Hepatocyte (in vitro differentiated cells): ENCODE results near the gene TMPRSS4. TPM values are rescaled to one million over a fixed set of nuclear protein-coding genes. Genes with fewer than 3 reads are reported as not detected.

Source experiments
- DNase-seq: peaks from one replicate; pipeline ENCODE4 v3.0.0-alpha.2; 2016; ENCODE audit warnings: low spot score
- H2AFZ ChIP-seq: fragments of 200-600 bp; sonication (generic); 2 replicates; pipeline ENCODE4 v1.6.0; 2016; ENCODE audit warnings: antibody characterized with exemption, mild to moderate bottlenecking
- H3K27ac ChIP-seq: fragments of 200-600 bp; sonication (generic); 2 replicates; pipeline ENCODE4 v1.5.1; 2016; ENCODE audit warnings: mild to moderate bottlenecking
- H3K27me3 ChIP-seq: fragments of 200-600 bp; sonication (generic); 2 replicates; pipeline ENCODE4 v1.6.1; 2016
- H3K36me3 ChIP-seq: fragments of 200-600 bp; sonication (generic); replicated peaks from 2 replicates; pipeline ENCODE4 v1.5.1; 2016; ENCODE audit warnings: low read depth; ENCODE audit not compliant: insufficient read depth
- H3K4me1 ChIP-seq: fragments of 200-600 bp; sonication (generic); 2 replicates; pipeline ENCODE4 v1.5.1; 2016; ENCODE audit warnings: mild to moderate bottlenecking, moderate library complexity; ENCODE audit not compliant: insufficient read depth
- H3K4me2 ChIP-seq: fragments of 200-600 bp; sonication (generic); 2 replicates; pipeline ENCODE4 v1.6.0; 2016
- H3K4me3 ChIP-seq: fragments of 200-600 bp; sonication (generic); 2 replicates; pipeline ENCODE4 v1.5.1; 2016; ENCODE audit warnings: mild to moderate bottlenecking
- H3K79me2 ChIP-seq: fragments of 200-600 bp; sonication (generic); 2 replicates; pipeline ENCODE4 v1.6.0; 2017; ENCODE audit warnings: mild to moderate bottlenecking
- H3K9me2 ChIP-seq: fragments of 200-600 bp; sonication (generic); replicated peaks from 2 replicates; pipeline ENCODE4 v1.6.0; 2017; ENCODE audit warnings: mild to moderate bottlenecking; ENCODE audit not compliant: insufficient read depth
- H3K9me3 ChIP-seq: fragments of 200-600 bp; sonication (generic); 2 replicates; pipeline ENCODE4 v1.5.1; 2016; ENCODE audit warnings: low read depth, mild to moderate bottlenecking
- H4K20me1 ChIP-seq: fragments of 200-600 bp; sonication (generic); 2 replicates; pipeline ENCODE4 v1.6.0; 2016; ENCODE audit warnings: mild to moderate bottlenecking; ENCODE audit not compliant: insufficient read depth, poor library complexity, severe bottlenecking
- EZH2 ChIP-seq: fragments of 200-600 bp; sonication (generic); IDR thresholded peaks from 2 replicates; pipeline ENCODE4 v1.6.1; 2016; ENCODE audit warnings: antibody characterized with exemption, mild to moderate bottlenecking, borderline replicate concordance
- EZH2phosphoT487 ChIP-seq: fragments of 200-600 bp; sonication (generic); IDR thresholded peaks from one replicate; pipeline ENCODE4 v1.6.1; 2018; ENCODE audit warnings: antibody characterized with exemption, mild to moderate bottlenecking, low read depth, moderate library complexity; ENCODE audit not compliant: unreplicated experiment, severe bottlenecking
- WGBS: methylation state at CpG from one replicate; pipeline ENCODE4 v1.1.6; 2016; ENCODE audit warnings: low lambda C conversion rate; ENCODE audit errors: missing lambda C conversion rate; 5-methylcytosine and 5-hydroxymethylcytosine counted together
- polyA plus RNA-seq: library from polyadenylated mRNA; unstranded; fragments of >200 nt; fragmentation: Nextera tagmentation; extraction: Ambion mirVana; gene quantifications from 2 replicates; pipeline ENCODE4 v1.2.1, GENCODE V29; 2016
- total RNA-seq: library from RNA; depleted of rRNA; stranded (reverse); fragments of >200 nt; gene quantifications from 2 replicates; pipeline ENCODE4 v1.2.3, GENCODE V29; 2014
- TF ChIP-seq, protein P1 (sequence below): fragments of 200-600 bp; sonication (generic); IDR thresholded peaks from 2 replicates; pipeline ENCODE4 v1.5.1; 2016; ENCODE audit warnings: antibody characterized with exemption, mild to moderate bottlenecking; ENCODE audit not compliant: poor library complexity

Gene TMPRSS4
- total and polyA plus RNA-seq, 2 experiments from 2014 or later: 10.9 to 16.2 TPM

DNA sequence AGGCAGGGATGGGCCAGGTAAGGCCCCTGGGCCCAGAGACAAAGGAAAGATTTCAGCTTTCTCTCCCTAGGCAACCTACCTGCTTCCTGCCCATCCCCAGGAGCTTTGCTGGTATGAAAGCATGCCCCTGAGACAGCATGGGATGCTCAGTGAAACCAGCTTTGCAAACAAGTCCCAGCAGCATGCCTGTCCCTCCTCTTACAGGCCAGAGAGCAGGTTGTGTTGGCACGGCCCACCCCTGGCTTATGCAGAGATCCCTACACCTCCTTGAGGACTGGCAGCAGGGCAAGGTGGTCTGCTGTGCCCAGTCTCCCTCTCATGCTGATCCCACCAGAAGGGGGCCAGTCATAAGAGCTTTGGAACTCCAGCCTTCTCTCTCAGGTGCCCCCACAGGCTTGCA lies 72.6 kb downstream of the TMPRSS4 start:
- Histone ChIP-seq H3K36me3 (no peaks in the 10 kb centered on the region), H3K4me2 (no peak overlapping the region), H3K79me2 (no peaks in the 10 kb centered on the region), H4K20me1 (no peaks in the 10 kb centered on the region), H2AFZ (no peak overlapping the region), H3K27ac (no peak overlapping the region), H3K27me3 (peaks cover 72% of the 10 kb centered on the region), H3K9me2 (no peaks in the 10 kb centered on the region), H3K9me3 (no peaks in the 10 kb centered on the region), H3K4me3 (no peak overlapping the region), H3K4me1 (peaks cover 13% of the 10 kb centered on the region)
- 62% methylated on average over 1 of the region's 1 CpG for WGBS
- TF ChIP-seq EZH2phosphoT487 (no peak), EZH2 (no peak)
- TF ChIP-seq, protein P1, sequence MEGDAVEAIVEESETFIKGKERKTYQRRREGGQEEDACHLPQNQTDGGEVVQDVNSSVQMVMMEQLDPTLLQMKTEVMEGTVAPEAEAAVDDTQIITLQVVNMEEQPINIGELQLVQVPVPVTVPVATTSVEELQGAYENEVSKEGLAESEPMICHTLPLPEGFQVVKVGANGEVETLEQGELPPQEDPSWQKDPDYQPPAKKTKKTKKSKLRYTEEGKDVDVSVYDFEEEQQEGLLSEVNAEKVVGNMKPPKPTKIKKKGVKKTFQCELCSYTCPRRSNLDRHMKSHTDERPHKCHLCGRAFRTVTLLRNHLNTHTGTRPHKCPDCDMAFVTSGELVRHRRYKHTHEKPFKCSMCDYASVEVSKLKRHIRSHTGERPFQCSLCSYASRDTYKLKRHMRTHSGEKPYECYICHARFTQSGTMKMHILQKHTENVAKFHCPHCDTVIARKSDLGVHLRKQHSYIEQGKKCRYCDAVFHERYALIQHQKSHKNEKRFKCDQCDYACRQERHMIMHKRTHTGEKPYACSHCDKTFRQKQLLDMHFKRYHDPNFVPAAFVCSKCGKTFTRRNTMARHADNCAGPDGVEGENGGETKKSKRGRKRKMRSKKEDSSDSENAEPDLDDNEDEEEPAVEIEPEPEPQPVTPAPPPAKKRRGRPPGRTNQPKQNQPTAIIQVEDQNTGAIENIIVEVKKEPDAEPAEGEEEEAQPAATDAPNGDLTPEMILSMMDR: no peak
- no peak for DNase-seq

GRCh38 chr11:118151431-118151830 lies 74.6 kb downstream of the TMPRSS4 start:
- H3K9me2 ChIP-seq: no peaks in the 10 kb centered on the region
- no peaks in the 10 kb centered on the region for H3K36me3 ChIP-seq
- H3K4me1 ChIP-seq: peaks cover 21% of the 10 kb centered on the region
- 41% methylated on average over 5 of the region's 5 CpGs for WGBS
- H3K9me3 ChIP-seq: no peaks in the 10 kb centered on the region
- DNase-seq: no peak
- no peaks in the 10 kb centered on the region for H4K20me1 ChIP-seq
- no peak overlapping the region for H3K27ac ChIP-seq
- H3K27me3 ChIP-seq: peaks cover 86% of the 10 kb centered on the region
- H3K4me3 ChIP-seq: no peak overlapping the region
- no peaks in the 10 kb centered on the region for H3K79me2 ChIP-seq
- no peak overlapping the region for H2AFZ ChIP-seq
- no peak for TF ChIP-seq EZH2
- TF ChIP-seq, protein P1: no peak
- no peak for TF ChIP-seq EZH2phosphoT487
- H3K4me2 ChIP-seq: peak overlapping the region; percentile 99

- Histone ChIP-seq H3K27me3 (peaks cover 88% of the 10 kb centered on the region), H3K4me2 (peak overlapping the region; percentile 99), H4K20me1 (no peaks in the 10 kb centered on the region), H3K4me3 (no peak overlapping the region), H3K9me3 (no peaks in the 10 kb centered on the region), H2AFZ (peak overlapping the region; percentile 66), H3K9me2 (no peaks in the 10 kb centered on the region), H3K79me2 (no peaks in the 10 kb centered on the region), H3K4me1 (peaks cover 27% of the 10 kb centered on the region), H3K27ac (no peak overlapping the region), H3K36me3 (no peaks in the 10 kb centered on the region)
- 5% methylated on average over 16 of the region's 16 CpGs for WGBS
- DNase-seq: no peak
- peak; percentile 16 for TF ChIP-seq EZH2
- no peak for TF ChIP-seq EZH2phosphoT487
- TF ChIP-seq, protein P1: no peak
These were observed 75.2 kb downstream of the TMPRSS4 start for GRCh38 chr11:118152020-118152551.
